Tibial nerve (tissue), 3 donors: ENCODE measurements around the gene ZBTB7C.

Experiments used
- POLR2A ChIP-seq, 2 donors: fragments of 450-650 bp; IDR thresholded peaks; one replicate each; pipeline ENCODE4 v1.6.1; 2017; ENCODE audit warnings: antibody characterized with exemption in 2 of 2, mild to moderate bottlenecking in 2 of 2, moderate library complexity in 2 of 2
- TF ChIP-seq, protein P1 (sequence below), 5 experiments: fragments of 200-600 bp in 3 of 5; fragments of 450-650 bp in 2 of 5; sonication (generic) in 3 of 5; IDR thresholded peaks; one replicate each; pipeline ENCODE4 v1.5.1; 2016 to 2019; ENCODE audit warnings: antibody characterized with exemption in 5 of 5, mild to moderate bottlenecking in 3 of 5, moderate library complexity in 2 of 5

DNA sequence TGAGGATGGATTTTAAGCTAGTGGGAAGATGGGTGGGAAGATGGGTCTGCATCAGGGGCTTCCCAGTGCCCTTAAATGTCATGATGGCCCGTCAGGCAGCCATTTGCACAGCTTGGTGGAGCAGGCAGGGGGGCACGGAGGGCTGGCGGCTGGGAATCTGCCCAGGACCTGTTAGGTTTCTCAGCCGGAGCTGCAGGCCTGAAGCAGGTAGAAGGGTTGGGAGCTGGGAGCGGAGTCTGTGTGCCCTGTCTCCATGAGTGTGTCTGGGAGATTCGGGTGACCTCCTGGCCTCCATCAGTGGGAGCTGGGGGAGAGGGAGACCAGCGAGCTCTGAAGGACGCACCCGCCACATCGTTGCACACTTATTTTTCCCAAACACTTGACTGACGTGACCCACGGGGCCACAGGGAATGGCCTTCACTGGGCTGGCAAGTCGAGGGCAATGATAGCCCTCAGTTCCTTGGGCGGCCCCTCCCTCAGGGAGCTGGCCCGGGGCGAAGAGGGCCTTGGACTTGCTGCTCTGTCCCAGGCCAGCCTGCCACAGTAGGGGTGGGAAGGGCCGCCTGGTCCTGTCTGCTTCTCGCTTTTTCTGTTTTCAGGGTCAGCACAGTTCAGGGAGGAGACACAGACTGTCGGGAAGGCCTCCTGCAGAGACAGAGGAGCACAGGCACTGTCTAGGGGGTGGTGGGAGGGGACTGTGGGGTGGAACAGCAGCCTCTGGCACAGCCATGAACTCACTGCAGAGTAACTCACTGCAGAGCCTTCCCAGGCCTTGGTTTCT lies 236.8 kb downstream of the ZBTB7C start:
- TF ChIP-seq, protein P1, sequence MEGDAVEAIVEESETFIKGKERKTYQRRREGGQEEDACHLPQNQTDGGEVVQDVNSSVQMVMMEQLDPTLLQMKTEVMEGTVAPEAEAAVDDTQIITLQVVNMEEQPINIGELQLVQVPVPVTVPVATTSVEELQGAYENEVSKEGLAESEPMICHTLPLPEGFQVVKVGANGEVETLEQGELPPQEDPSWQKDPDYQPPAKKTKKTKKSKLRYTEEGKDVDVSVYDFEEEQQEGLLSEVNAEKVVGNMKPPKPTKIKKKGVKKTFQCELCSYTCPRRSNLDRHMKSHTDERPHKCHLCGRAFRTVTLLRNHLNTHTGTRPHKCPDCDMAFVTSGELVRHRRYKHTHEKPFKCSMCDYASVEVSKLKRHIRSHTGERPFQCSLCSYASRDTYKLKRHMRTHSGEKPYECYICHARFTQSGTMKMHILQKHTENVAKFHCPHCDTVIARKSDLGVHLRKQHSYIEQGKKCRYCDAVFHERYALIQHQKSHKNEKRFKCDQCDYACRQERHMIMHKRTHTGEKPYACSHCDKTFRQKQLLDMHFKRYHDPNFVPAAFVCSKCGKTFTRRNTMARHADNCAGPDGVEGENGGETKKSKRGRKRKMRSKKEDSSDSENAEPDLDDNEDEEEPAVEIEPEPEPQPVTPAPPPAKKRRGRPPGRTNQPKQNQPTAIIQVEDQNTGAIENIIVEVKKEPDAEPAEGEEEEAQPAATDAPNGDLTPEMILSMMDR (IDR thresholded peaks at IDR 0.05): no peak
- TF ChIP-seq POLR2A (IDR thresholded peaks at IDR 0.05): no peak
